CMK (cell line): ENCODE measurements around the gene CADPS2.

Experiments used
- DNase-seq: peaks from one replicate; pipeline ENCODE4 v3.0.0-alpha.2; 2010; ENCODE audit warnings: low read depth

The CADPS2 gene

GRCh38 chr7:122364761-122365280, 521.4 kb downstream of the CADPS2 start:
- no peak for DNase-seq

DNA sequence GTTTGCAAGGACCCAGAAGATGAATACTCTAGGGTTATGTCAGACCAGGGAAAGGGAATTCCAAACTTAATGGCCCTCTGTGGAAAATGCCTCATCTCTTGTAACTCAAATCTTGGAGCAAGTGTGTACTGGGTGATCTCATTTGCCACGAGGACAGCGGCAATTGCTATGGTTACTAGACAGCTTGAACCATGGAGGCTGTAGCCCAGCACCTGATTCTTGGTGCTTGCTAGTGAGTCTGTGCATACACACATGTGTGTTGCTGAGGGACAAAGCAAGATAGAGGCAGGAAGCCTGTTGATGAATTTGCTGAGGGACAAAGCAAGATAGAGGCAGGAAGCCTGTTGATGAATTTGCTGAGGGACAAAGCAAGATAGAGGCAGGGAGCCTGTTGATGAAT, 523.1 kb downstream of the CADPS2 start:
- no peak for DNase-seq

DNA sequence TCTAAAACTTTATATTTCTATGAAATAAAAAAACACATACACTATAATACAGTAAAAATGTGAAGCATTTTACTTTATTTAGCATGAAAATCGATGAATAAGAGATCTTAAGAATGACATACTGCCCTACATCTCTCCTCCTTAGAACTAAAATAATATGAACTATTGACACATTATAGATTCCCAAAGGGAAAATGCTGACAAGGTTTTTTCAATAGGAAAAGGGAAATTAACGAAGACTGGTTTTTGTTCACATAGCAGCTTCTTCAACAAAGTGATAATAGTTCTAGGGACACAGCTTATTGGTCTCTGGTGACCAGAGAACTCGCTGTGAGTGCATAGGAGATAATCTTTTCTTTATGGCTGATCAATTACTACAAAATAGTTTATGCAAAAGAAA, 523.8 kb downstream of the CADPS2 start:
- DNase-seq: no peak

- DNase-seq: no peak
Measured at GRCh38 chr7:122354656-122355055, 531.6 kb downstream of the CADPS2 start.

GRCh38 chr7:122352454-122352853, 533.8 kb downstream of the CADPS2 start:
- DNase-seq: no peak

GRCh38 chr7:122350701-122351100, 535.6 kb downstream of the CADPS2 start:
- no peak for DNase-seq

DNA sequence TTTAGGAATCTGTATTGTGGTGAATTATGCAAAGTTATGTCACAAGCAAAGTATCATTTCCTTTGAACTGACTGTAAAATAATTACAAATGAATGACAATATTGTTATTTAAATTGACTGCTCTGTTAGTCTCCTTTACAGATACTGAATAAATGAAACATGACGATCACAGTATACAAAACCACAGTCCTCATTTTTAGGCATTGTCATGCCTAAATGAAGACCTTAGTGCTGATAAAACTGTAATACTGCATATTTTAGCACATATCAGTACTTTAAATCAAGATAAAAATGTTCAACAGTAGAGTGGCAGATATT, 542.0 kb downstream of the CADPS2 start:
- no peak for DNase-seq

DNA sequence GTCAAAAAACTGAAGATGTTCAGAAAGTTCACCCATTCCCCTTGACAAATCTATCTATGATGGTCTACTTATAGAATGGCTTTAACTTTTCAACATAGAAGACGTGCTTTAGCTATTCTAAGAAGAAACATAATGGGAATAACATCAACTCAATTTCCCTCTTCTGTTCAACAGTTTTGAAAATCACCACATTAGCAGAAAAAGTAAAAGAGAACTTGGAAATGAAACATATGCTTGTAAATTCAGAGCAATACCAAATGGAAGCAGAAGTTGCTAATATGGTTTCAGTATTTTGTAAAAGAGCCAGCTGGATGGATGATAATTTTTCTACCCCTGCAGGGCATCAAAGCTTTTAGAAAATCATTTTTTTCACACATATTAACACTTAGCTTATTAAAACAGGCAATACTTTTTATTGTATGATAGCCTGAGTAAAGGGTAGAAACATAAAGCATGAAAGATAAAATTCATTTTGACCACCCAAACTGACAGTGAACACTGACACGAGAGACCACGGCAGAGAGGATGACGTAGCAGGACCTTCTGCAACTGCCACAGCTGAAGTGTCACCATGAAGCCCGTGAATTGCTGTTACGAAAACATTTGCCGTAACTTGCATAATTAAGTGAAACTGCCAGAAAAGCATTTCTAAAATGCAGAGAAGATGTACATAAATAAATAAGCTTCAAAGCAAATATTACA, 542.5 kb downstream of the CADPS2 start:
- DNase-seq: no peak

GRCh38 chr7:122340427-122340826, 545.8 kb downstream of the CADPS2 start:
- no peak for DNase-seq

DNA sequence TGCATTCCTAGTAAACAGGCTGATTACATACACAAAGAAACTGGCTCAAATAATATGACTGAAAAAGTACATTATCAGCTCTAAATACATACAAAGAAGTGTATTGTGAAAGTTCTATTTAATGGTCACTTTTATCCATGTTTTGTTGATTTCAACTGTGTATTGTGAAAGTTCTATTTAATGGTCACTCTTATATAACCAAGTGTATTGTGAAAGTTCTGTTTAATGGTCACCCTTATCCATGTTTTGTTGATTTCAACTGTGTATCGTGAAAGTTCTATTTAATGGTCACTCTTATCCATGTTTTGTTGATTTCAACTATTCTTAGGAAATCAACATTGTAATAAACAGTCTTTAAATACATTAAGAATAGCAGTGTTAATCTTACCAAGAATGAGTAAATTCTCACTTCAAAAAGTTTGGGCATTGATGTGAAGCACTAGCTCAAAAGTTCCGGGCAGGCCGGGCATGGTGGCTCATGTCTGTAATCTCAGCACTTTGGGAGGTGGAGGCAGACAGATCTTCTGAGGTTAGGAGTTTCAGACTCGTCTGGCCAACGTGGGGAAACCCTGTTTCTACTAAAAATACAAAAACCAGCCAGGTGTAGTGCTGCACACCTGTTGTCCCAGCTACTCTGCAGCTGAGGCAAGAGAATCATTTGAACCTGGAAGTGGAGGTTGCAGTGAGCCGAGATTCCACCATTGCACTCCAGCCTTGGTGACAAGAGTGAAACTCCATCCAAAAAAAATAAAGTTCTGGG, 546.9 kb downstream of the CADPS2 start:
- no peak for DNase-seq

- DNase-seq: no peak
Measured at GRCh38 chr7:122337011-122337410, 549.2 kb downstream of the CADPS2 start.

DNA sequence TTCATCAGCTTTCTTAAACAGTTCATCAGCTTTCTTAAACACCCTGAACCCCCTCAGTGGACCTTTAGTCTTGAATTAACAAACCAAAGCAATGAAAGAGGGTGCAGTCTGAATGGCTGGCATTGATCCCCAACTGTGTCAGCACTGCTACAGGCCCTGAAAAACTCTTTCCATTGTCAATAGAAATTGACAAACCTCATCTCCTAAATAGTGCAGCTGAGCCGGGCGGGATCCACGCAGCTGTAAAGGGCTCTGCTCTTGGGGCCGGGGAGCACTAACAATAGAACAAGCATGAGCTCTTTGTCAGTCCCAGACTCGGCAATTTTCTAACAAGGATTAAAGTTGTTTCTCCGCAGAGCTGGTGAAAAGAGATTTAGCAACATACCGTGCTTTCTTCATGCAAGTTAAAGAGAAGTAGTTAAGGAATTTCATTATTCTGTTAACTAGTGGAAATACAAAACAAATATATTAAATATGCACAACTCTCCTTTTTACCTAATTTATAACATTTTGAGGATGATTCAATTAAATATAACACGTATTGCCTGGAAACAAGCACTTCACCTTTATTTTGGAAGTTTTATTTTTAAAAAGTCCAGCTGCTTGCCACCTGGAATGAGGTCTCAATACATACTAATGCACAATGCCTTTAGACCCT, 557.0 kb downstream of the CADPS2 start:
- no peak for DNase-seq

- DNase-seq: no peak
Measured at GRCh38 chr7:122327969-122328368, 558.3 kb downstream of the CADPS2 start.

GRCh38 chr7:122316467-122317388, 569.5 kb downstream of the CADPS2 start:
- DNase-seq: no peak

GRCh38 chr7:122315507-122316466, 570.5 kb downstream of the CADPS2 start:
- DNase-seq: no peak

DNA sequence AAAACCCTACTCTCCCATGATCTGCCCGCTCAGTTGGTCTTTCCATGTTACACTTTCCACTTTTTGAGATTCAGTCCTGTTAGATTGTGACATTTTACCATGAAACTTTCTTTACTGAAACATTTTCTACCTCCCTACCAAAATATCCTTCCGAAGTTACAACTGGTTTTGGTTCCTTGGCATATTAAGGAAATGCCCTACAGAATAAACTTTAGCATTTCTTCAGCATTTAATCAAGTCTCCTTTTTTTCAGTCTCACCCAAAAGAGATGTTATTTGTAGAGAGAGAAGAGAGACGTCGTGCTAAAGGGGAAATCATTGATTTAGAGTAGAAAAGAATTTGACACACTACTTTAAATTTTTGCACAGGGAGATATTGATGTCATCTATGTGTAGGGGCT, 572.0 kb downstream of the CADPS2 start:
- DNase-seq: no peak

DNA sequence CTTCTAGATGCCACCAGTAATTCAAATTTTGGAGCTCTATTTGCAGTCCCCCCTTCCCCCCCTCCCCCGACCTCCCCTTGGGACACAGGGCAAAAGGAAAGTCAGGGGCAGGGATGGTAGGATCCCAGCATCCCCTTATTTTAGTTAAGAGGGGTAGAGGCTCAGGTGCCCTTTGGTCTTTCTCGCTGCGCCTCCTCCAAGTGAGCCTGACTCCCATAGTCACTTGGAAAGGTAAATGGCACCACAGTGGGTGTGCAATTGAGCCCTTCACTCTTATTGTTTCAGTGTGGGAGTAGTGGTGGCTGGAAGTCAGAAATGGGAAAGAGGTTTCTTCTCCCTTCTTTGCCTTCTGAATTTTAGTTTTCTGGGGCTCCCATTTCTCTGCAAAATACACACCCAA, 573.5 kb downstream of the CADPS2 start:
- DNase-seq: no peak

DNA sequence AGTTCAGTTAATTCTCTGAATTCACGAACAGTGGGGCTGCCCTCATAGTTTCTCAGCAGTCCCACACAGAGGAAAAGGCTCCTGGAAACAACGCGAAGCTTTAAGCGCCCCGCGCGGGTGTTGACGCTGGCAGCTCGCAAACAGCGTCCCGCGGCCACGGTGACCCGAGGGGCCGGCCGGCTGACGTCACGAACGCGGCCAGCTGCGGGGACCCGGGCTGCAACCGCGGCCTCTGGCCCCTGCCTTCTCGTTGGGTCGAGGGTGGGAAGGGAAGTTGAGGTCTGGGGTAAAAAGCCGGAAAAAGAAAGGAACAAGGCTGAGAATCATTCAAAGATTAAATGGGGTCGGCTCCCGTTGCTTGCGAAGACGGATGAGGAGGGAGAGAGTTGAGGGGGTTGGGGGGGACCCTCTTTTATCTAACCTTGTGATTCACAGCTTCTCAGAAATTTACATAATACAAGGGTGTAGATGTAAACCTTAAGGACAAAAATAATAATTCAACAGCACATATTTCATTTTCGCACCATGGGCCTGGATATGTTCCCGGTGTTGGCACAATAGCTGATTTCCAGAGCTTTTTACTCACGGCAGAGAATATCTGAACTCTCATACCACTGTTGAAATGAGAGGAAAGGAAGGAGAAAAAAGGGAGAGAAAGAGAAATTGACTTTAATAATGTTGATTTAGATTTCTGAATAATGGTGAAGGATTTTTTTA, 574.4 kb downstream of the CADPS2 start:
- DNase-seq: no peak

DNA sequence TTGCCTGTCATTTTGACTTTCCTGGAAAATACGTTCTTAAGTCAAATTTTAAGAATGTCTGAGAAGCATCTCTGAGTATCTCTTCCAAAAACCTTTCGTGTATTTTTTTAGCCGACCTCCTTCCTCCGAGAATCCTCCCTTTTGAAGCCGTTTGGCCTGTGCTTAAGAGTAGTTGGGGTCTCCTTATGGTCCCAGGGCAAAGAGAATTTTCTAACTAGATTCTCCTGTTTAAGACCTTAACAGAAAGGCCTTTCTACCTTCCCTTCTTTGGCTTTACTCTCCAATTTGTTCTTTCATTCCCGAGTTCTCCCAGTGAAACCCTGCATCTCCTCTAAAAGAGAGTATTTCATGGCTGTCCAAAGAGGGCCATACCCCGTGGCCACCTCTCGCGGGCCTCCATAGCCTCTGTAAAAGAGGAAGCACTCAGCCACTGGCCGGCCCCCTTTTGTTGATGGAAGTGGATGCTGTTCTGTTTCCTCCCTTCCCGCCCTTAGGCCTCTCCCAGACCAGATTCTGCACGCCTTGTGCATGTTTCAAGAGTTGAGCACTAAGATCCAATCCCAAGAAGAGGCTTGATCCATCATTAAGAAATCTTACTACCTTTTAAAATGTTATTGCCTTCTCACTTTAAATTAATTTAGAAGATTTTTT, 575.1 kb downstream of the CADPS2 start:
- no peak for DNase-seq
